H9 (cell line): ENCODE data around the gene SSPN. TPM values are rescaled to one million over a fixed set of nuclear protein-coding genes. Genes with fewer than 3 reads are reported as not detected.

Experiments used
- DNase-seq: peaks from one replicate; pipeline ENCODE4 v3.0.0-alpha.2; 2017
- H2AFZ ChIP-seq: one replicate; pipeline ENCODE4 v1.6.1; 2013; ENCODE audit warnings: mild to moderate bottlenecking, low read length, control low read depth, moderate library complexity
- H2AK5ac ChIP-seq: 2 replicates; pipeline ENCODE4 v1.6.1; 2013; ENCODE audit warnings: low read length, control low read depth, mixed read lengths; ENCODE audit not compliant: insufficient read length
- H2BK120ac ChIP-seq: one replicate; pipeline ENCODE4 v1.6.1; 2013; ENCODE audit warnings: low read depth, mild to moderate bottlenecking, low read length, control low read depth, inconsistent platforms; ENCODE audit not compliant: poor library complexity, severe bottlenecking
- H2BK12ac ChIP-seq: 2 replicates; pipeline ENCODE4 v1.6.1; 2013; ENCODE audit warnings: low read length, control low read depth, mixed read lengths, low read depth; ENCODE audit not compliant: insufficient read length
- H2BK15ac ChIP-seq: 2 replicates; pipeline ENCODE4 v1.6.1; 2013; ENCODE audit warnings: low read depth, low read length, control low read depth
- H2BK20ac ChIP-seq: one replicate; pipeline ENCODE4 v1.6.1; 2013; ENCODE audit warnings: low read depth, mild to moderate bottlenecking, low read length, control low read depth, inconsistent platforms; ENCODE audit not compliant: poor library complexity, severe bottlenecking
- H2BK5ac ChIP-seq: 2 replicates; pipeline ENCODE4 v1.6.1; 2013; ENCODE audit warnings: low read length, control low read depth, mixed read lengths; ENCODE audit not compliant: insufficient read length
- H3K14ac ChIP-seq: 2 replicates; pipeline ENCODE4 v1.6.1; 2013; ENCODE audit warnings: low read length, control low read depth; ENCODE audit not compliant: insufficient read depth
- H3K18ac ChIP-seq: 2 replicates; pipeline ENCODE4 v1.6.1; 2013; ENCODE audit warnings: low read depth, mild to moderate bottlenecking, mixed read lengths, low read length, control low read depth; ENCODE audit not compliant: insufficient read length
- H3K23ac ChIP-seq: 2 replicates; pipeline ENCODE4 v1.6.1; 2013; ENCODE audit warnings: low read length, control low read depth, mixed read lengths, low read depth; ENCODE audit not compliant: insufficient read length
- H3K23me2 ChIP-seq: 2 replicates; pipeline ENCODE4 v1.6.1; 2013; ENCODE audit warnings: low read depth, mild to moderate bottlenecking, mixed read lengths, low read length, control low read depth; ENCODE audit not compliant: insufficient read length, poor library complexity, severe bottlenecking
- H3K27ac ChIP-seq: 2 replicates; pipeline ENCODE4 v1.5.1; 2013; ENCODE audit warnings: low read length, control low read depth, mixed read lengths, low read depth; ENCODE audit not compliant: insufficient read length
- H3K27me3 ChIP-seq: 2 replicates; pipeline ENCODE4 v1.6.1; 2013; ENCODE audit warnings: low read length, control low read depth, inconsistent platforms; ENCODE audit not compliant: insufficient read depth
- H3K4ac ChIP-seq: 2 replicates; pipeline ENCODE4 v1.6.1; 2013; ENCODE audit warnings: low read depth, mild to moderate bottlenecking, control low read depth, inconsistent platforms, low read length, moderate library complexity
- H3K4me1 ChIP-seq: 2 replicates; pipeline ENCODE4 v1.6.1; 2013; ENCODE audit warnings: low read length, control low read depth, inconsistent platforms; ENCODE audit not compliant: insufficient read depth
- H3K4me2 ChIP-seq: 2 replicates; pipeline ENCODE4 v1.6.1; 2013; ENCODE audit warnings: low read length, control low read depth, mixed read lengths; ENCODE audit not compliant: insufficient read length, insufficient read depth
- H3K56ac ChIP-seq: 2 replicates; pipeline ENCODE4 v1.6.1; 2013; ENCODE audit warnings: low read depth, mild to moderate bottlenecking, mixed read lengths, low read length, control low read depth; ENCODE audit not compliant: insufficient read length
- H3K79me1 ChIP-seq: 2 replicates; pipeline ENCODE4 v1.6.1; 2013; ENCODE audit warnings: low read depth, mild to moderate bottlenecking, moderate library complexity, low read length, control low read depth, inconsistent platforms; ENCODE audit not compliant: insufficient read depth, poor library complexity, severe bottlenecking
- H3K79me2 ChIP-seq: 2 replicates; pipeline ENCODE4 v1.6.1; 2013; ENCODE audit warnings: low read length, control low read depth, inconsistent platforms; ENCODE audit not compliant: insufficient read depth
- H3K9ac ChIP-seq: 2 replicates; pipeline ENCODE4 v1.6.1; 2013; ENCODE audit warnings: low read length, control low read depth, mixed read lengths; ENCODE audit not compliant: insufficient read length; ENCODE audit errors: extremely low read depth
- H3K9me3 ChIP-seq: one replicate; pipeline ENCODE4 v1.6.1; 2013; ENCODE audit warnings: low read depth, low read length, inconsistent platforms; ENCODE audit not compliant: control insufficient read depth
- H3T11ph ChIP-seq: one replicate; pipeline ENCODE4 v1.6.1; 2013; ENCODE audit warnings: mild to moderate bottlenecking, low read length, control low read depth, inconsistent platforms
- H4K20me1 ChIP-seq: one replicate; pipeline ENCODE4 v1.6.1; 2013; ENCODE audit not compliant: control insufficient read depth, insufficient read length, insufficient read depth
- H4K5ac ChIP-seq: 2 replicates; pipeline ENCODE4 v1.6.1; 2013; ENCODE audit warnings: low read depth, mild to moderate bottlenecking, mixed read lengths, low read length, control low read depth; ENCODE audit not compliant: insufficient read length
- H4K8ac ChIP-seq: replicated peaks from 2 replicates; pipeline ENCODE4 v1.6.1; 2013; ENCODE audit warnings: low read length, control low read depth, mixed read lengths, low read depth; ENCODE audit not compliant: insufficient read length
- H4K91ac ChIP-seq: 2 replicates; pipeline ENCODE4 v1.6.1; 2013; ENCODE audit warnings: low read depth, mild to moderate bottlenecking, moderate library complexity, mixed read lengths, low read length, control low read depth; ENCODE audit not compliant: insufficient read length
- H3K27ac Mint-ChIP-seq, 3 experiments: 2 replicates in 2 of 3; 3 replicates in 1 of 3; pipeline ENCODE4 v1.8.0; 2020 to 2021; ENCODE audit warnings: mixed read lengths in 3 of 3, mild to moderate bottlenecking in 1 of 3, moderate library complexity in 1 of 3
- H3K27me3 Mint-ChIP-seq: 2 replicates; pipeline ENCODE4 v1.8.0; 2021; ENCODE audit warnings: low read depth, mild to moderate bottlenecking, moderate library complexity, mixed read lengths
- H3K36me3 Mint-ChIP-seq, 3 experiments: 2 replicates in 2 of 3; 3 replicates in 1 of 3; pipeline ENCODE4 v1.8.0; 2020 to 2021; ENCODE audit warnings: low read depth in 3 of 3, mixed read lengths in 3 of 3; ENCODE audit not compliant: insufficient read depth in 1 of 3
- H3K4me1 Mint-ChIP-seq, 2 experiments: 2 replicates each; pipeline ENCODE4 v1.8.0; 2020; ENCODE audit warnings: mixed read lengths in 2 of 2
- H3K4me3 Mint-ChIP-seq, 2 experiments: 2 replicates in 1 of 2; 3 replicates in 1 of 2; pipeline ENCODE4 v1.8.0; 2020 to 2021; ENCODE audit warnings: mild to moderate bottlenecking in 2 of 2, mixed read lengths in 2 of 2, moderate library complexity in 1 of 2
- H3K9me3 Mint-ChIP-seq, 2 experiments: 2 replicates in 1 of 2; 3 replicates in 1 of 2; pipeline ENCODE4 v1.8.0; 2020; ENCODE audit warnings: mild to moderate bottlenecking in 2 of 2, mixed read lengths in 2 of 2, moderate library complexity in 1 of 2
- WGBS: extraction: QIAGEN DNeasy Blood & Tissue Kit; methylation state at CpG from one replicate; pipeline ENCODE4 v1.1.7; 2013; ENCODE audit warnings: missing lambda C conversion rate, low lambda C conversion rate, mixed read lengths; ENCODE audit not compliant: insufficient read length; ENCODE audit errors: extremely low coverage; 5-methylcytosine and 5-hydroxymethylcytosine counted together
- total RNA-seq: library from RNA; stranded (reverse); gene quantifications from 2 replicates; pipeline ENCODE4 v1.2.1, GENCODE V29; 2021
- TF ChIP-seq, protein P1 (sequence below): fragments of 200-600 bp; sonication (generic); conservative IDR thresholded peaks from 3 replicates; pipeline ENCODE4 v1.8.0; 2021; ENCODE audit warnings: antibody characterized with exemption, mild to moderate bottlenecking

Gene SSPN
- total RNA-seq, 1 experiment from 2014 or later: 0.81 TPM

DNA sequence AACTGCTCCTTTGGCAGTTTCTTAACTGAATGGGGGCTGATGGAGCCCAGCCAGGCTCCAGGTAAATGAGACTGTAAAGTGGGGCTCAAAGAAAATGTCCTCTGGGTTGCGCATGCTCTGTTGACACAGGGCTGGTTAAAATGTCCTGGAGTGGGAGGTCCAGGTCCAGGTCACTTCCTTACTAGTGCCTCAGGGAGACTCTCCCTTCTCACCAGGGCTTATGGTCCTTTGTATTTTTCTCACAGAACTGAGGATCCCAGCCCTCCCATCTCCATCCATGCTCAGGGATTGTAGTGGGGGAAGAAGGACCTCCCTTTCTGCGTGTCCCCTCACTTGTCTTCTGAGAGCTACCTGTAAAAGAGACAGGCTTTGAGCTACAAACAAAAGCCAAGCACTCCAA, 77.5 kb downstream of the SSPN start:
- H3K14ac ChIP-seq: no peak overlapping the region
- H2BK15ac ChIP-seq: no peak overlapping the region; the same call in 1 of the 2 replicates
- Mint-ChIP-seq H3K9me3 (no peaks in the 10 kb centered on the region), H3K4me1 (peaks cover 12 to 17% of the 10 kb centered on the region in 2 experiments), H3K27ac (no peak overlapping the region), H3K36me3 (no peaks in the 10 kb centered on the region), H3K4me3 (no peak overlapping the region), H3K27me3 (peaks cover 4% of the 10 kb centered on the region)
- H3K4me1 ChIP-seq: no peaks in the 10 kb centered on the region
- no peak overlapping the region for H3K18ac ChIP-seq
- no peaks in the 10 kb centered on the region for H3K27me3 ChIP-seq
- no peak for DNase-seq
- no CpG with 5 or more reads among the region's 2 CpGs for WGBS
- no peak overlapping the region for H2BK20ac ChIP-seq
- no peak overlapping the region for H2AK5ac ChIP-seq
- no peak overlapping the region for H2AFZ ChIP-seq
- no peak overlapping the region for H2BK5ac ChIP-seq
- no peaks in the 10 kb centered on the region for H3K23me2 ChIP-seq
- no peak overlapping the region for H3K27ac ChIP-seq
- no peak overlapping the region for H2BK12ac ChIP-seq
- no peak overlapping the region for H3K4ac ChIP-seq
- no peaks in the 10 kb centered on the region for H3K79me1 ChIP-seq
- no peaks in the 10 kb centered on the region for H3K79me2 ChIP-seq
- H3K9me3 ChIP-seq: no peaks in the 10 kb centered on the region
- H4K91ac ChIP-seq: no peak overlapping the region
- no peak overlapping the region for H2BK120ac ChIP-seq
- H4K20me1 ChIP-seq: no peaks in the 10 kb centered on the region
- H4K8ac ChIP-seq: no peak overlapping the region
- no peak overlapping the region for H3K23ac ChIP-seq
- TF ChIP-seq, protein P1, sequence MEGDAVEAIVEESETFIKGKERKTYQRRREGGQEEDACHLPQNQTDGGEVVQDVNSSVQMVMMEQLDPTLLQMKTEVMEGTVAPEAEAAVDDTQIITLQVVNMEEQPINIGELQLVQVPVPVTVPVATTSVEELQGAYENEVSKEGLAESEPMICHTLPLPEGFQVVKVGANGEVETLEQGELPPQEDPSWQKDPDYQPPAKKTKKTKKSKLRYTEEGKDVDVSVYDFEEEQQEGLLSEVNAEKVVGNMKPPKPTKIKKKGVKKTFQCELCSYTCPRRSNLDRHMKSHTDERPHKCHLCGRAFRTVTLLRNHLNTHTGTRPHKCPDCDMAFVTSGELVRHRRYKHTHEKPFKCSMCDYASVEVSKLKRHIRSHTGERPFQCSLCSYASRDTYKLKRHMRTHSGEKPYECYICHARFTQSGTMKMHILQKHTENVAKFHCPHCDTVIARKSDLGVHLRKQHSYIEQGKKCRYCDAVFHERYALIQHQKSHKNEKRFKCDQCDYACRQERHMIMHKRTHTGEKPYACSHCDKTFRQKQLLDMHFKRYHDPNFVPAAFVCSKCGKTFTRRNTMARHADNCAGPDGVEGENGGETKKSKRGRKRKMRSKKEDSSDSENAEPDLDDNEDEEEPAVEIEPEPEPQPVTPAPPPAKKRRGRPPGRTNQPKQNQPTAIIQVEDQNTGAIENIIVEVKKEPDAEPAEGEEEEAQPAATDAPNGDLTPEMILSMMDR: no peak
- H3K9ac ChIP-seq: no peak overlapping the region
- H4K5ac ChIP-seq: no peak overlapping the region
- H3T11ph ChIP-seq: no peak overlapping the region
- no peak overlapping the region for H3K56ac ChIP-seq
- H3K4me2 ChIP-seq: no peak overlapping the region
